Naive B cell (primary cell): ENCODE results near the gene ERN1. TPM values are rescaled to one million over a fixed set of nuclear protein-coding genes. Genes with fewer than 3 reads are reported as not detected.

Experiments
- ATAC-seq, 2 donors: fragments of 150-1000 bp; cut with Tn5 transposase; 2 replicates each; pipeline ENCODE4 v1.10.0; 2021; ENCODE audit warnings: low read depth in 2 of 2, mild to moderate bottlenecking in 2 of 2, moderate library complexity in 2 of 2
- DNase-seq: peaks from one replicate; pipeline ENCODE4 v3.0.0; 2022
- H3K27ac Mint-ChIP-seq, 6 donors: one replicate each; pipeline ENCODE4 v1.8.0; 2020 to 2022; ENCODE audit warnings: mild to moderate bottlenecking in 6 of 6, mixed read lengths in 6 of 6, moderate library complexity in 5 of 6, inconsistent platforms in 2 of 6
- H3K27me3 Mint-ChIP-seq, 3 donors: one replicate each; pipeline ENCODE4 v1.8.0; 2021 to 2022; ENCODE audit warnings: mixed read lengths in 3 of 3, mild to moderate bottlenecking in 1 of 3
- H3K36me3 Mint-ChIP-seq, 2 donors: one replicate each; pipeline ENCODE4 v1.8.0; 2020 to 2022; ENCODE audit warnings: mixed read lengths in 2 of 2, inconsistent platforms in 1 of 2, mild to moderate bottlenecking in 1 of 2
- H3K4me1 Mint-ChIP-seq, 3 donors: one replicate each; pipeline ENCODE4 v1.8.0; 2020 to 2022; ENCODE audit warnings: mixed read lengths in 3 of 3, inconsistent platforms in 1 of 3, mild to moderate bottlenecking in 1 of 3, moderate library complexity in 1 of 3
- H3K4me3 Mint-ChIP-seq, 8 donors: one replicate each; pipeline ENCODE4 v1.8.0; 2020 to 2022; ENCODE audit warnings: mild to moderate bottlenecking in 8 of 8, mixed read lengths in 8 of 8, moderate library complexity in 8 of 8, inconsistent platforms in 2 of 8
- H3K9me3 Mint-ChIP-seq, 7 donors: one replicate each; pipeline ENCODE4 v1.8.0; 2020 to 2022; ENCODE audit warnings: mixed read lengths in 7 of 7, mild to moderate bottlenecking in 5 of 7, inconsistent platforms in 2 of 7, moderate library complexity in 1 of 7
- polyA plus RNA-seq, 6 donors: library from polyadenylated mRNA; unstranded; fragments of 300-500 nt; fragmentation: Illumina TruSeq; gene quantifications; one replicate each; pipeline ENCODE4 v1.2.3, GENCODE V29; 2021; ENCODE audit warnings: low read depth in 6 of 6

Gene ERN1
- polyA plus RNA-seq, 6 donors from 2014 or later = 2.2 to 5.1 (median 4.2) TPM

- H3K4me3 Mint-ChIP-seq = no peak overlapping the region
Observed at GRCh38 chr17:64058621-64059020, 71.3 kb downstream of the ERN1 start.

DNA sequence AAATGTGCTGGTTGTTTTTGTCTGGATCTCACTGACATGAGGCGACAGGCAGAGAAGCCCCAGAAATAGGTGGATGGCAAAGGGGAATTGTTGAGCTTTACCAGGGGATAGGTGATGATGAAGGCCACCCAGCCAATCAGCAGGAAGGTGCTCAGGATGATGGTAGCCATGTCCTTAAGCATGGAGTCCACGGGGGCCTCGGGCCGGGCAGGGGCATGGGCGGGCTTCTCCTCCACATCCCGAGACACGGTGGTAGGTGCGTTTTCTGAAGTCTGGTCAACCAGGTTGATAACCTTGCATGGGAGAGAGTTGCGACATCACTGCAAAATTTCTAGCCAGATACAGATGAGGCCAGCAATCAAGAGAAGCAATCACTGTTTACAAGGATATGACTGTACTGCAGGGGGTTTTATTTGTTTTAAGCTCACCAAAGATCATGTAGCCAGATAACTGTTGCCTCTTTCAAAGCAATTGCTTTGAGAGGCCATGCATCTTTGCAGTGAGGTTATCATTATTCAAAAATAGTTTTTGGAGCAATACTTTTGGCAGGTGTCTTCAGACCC, 72.2 kb downstream of the ERN1 start:
- Mint-ChIP-seq H3K27ac (peak overlapping the region in 1 of 6 donors; percentile 64), H3K27me3 (no peaks in the 10 kb centered on the region), H3K4me3 (no peak overlapping the region), H3K4me1 (peaks cover 14 to 21% (median 17%) of the 10 kb centered on the region in 3 donors), H3K9me3 (no peaks in the 10 kb centered on the region), H3K36me3 (peaks cover 6 to 8% of the 10 kb centered on the region in 2 donors)
- ATAC-seq (no peak), DNase-seq (no peak)

More at GRCh38 chr17:64058621-64059020, 71.3 kb downstream of the ERN1 start:
- ATAC-seq (no peak), DNase-seq (no peak)
- H3K27me3 Mint-ChIP-seq = no peaks in the 10 kb centered on the region
- H3K27ac Mint-ChIP-seq = peak overlapping the region in 1 of 6 donors; percentile 6
- H3K36me3 Mint-ChIP-seq = peaks cover 6 to 8% of the 10 kb centered on the region in 2 donors
- peaks cover 22 to 29% (median 26%) of the 10 kb centered on the region in 3 donors for H3K4me1 Mint-ChIP-seq
- no peaks in the 10 kb centered on the region for H3K9me3 Mint-ChIP-seq

DNA sequence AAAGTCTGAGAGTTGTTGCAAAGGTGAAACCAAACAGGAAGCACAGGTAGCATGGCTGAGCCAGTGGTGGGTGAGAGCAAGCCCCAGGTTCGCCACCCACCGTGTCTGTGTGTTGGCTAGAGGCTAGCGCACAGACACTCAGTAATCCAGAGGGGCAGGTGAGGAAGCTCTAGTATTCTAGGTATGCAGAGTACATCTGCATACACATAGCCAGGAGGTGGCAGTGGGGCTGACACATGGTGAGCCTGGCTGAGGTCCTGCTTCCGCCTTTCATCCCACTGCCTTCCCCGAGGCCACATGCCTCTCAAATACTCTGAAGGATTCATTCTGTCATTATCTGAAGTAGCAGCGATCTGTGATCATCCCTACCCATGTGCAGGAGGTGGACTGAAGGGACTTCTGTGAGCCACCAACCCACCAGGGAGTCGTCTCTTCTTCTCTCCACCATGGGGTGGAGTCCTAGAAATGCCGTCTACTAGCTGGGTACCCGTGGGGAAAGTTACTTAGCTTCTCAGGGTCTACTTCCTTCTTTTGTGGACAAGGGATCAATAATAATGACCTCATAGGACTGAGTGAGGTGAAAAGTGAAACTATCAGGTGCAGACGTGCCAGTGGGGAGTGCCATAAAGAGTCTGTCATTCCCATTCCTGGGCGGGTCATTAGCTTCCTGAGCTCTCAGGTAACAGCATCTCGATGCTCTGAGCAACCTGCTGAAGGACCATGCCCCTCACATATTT, 73.5 kb downstream of the ERN1 start:
- Mint-ChIP-seq H3K36me3 (peaks cover 6 to 8% of the 10 kb centered on the region in 2 donors), H3K27ac (peak overlapping the region in 5 of 6 donors; percentile 38 to 80 (median 55)), H3K4me3 (peak overlapping the region in 2 of 8 donors; percentile 40 to 53), H3K9me3 (no peaks in the 10 kb centered on the region), H3K4me1 (peaks cover 11 to 21% (median 15%) of the 10 kb centered on the region in 3 donors), H3K27me3 (no peaks in the 10 kb centered on the region)
- ATAC-seq = peak; percentile 93 to 96
- peak; percentile 30 for DNase-seq

DNA sequence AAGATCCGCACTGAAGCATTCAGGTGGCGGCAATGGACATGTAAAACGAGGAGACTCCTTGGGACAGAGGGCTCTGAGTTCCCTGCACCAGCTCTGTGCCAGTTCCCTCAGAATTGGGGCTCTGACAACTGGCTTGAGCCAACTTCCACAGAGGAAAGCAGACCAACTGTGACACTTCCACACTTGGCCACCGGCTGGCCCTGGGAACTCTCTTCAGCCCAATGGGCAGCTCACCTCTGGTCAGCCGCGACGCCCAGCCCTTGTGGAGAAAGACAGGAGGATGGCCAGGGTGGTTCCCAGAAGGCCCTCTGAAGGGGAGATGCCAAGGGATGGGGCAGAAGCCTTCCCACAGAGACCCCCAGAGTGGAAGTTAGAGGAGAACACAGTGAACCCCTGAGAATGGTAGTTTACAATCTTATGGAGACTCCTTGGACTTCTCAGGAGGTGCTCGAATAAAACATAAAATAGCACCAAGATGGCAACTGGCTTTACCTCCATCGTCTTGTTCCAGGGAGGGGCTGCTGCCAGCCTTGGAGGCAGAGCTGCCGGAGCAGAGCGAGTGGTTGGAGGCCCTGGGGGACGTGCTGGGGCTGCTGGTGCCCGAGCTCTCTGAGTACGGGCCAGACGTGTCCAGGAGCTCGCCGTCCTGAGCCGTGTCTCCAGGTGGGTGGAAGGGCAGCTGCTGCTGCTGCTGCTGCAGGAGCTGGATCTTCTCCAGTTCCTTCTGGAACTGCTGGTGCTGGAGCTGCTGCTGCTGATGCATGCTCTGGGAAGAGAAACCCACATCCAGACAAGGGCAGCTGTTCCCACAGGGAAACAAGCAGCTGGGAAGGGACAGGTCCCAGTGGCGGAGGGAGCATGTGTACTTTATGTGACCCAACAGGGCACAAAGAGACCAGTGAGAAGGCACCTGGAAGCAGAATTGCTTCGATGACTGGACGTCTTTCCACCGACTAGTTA, 74.5 kb downstream of the ERN1 start:
- H3K4me1 Mint-ChIP-seq = peaks cover 17 to 26% (median 24%) of the 10 kb centered on the region in 3 donors
- H3K36me3 Mint-ChIP-seq = peaks cover 3 to 7% of the 10 kb centered on the region in 2 donors
- H3K4me3 Mint-ChIP-seq = no peak overlapping the region
- no peaks in the 10 kb centered on the region for H3K27me3 Mint-ChIP-seq
- no peak for ATAC-seq
- DNase-seq = no peak
- H3K27ac Mint-ChIP-seq = peak overlapping the region in 1 of 6 donors; percentile 69
- H3K9me3 Mint-ChIP-seq = no peaks in the 10 kb centered on the region

DNA sequence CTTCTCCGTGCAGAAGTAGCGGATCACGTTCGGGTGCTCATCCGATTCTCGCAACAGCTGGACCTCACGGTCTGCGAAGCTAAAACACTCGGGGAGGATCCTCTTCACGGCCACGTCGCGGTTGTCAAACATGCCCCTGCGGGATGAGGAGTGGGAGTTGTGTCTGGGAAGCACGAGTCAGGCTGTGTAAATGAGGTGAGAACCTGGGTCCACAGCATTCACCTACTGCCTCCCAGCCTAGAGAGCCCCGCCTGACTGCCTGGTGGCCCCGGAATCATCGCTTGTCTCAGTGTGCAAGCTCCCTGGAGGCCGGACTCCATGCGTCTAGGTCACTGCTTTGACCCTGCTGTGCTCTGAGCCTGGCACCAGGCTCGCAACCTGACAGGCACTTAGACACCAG, 75.6 kb downstream of the ERN1 start:
- Mint-ChIP-seq H3K4me1 (peaks cover 17 to 30% (median 24%) of the 10 kb centered on the region in 3 donors), H3K27ac (no peak overlapping the region), H3K27me3 (no peaks in the 10 kb centered on the region), H3K9me3 (peaks cover 0 to 2% (median 0%) of the 10 kb centered on the region in 7 donors), H3K36me3 (no peaks in the 10 kb centered on the region), H3K4me3 (no peak overlapping the region)
- DNase-seq (no peak), ATAC-seq (no peak)

DNA sequence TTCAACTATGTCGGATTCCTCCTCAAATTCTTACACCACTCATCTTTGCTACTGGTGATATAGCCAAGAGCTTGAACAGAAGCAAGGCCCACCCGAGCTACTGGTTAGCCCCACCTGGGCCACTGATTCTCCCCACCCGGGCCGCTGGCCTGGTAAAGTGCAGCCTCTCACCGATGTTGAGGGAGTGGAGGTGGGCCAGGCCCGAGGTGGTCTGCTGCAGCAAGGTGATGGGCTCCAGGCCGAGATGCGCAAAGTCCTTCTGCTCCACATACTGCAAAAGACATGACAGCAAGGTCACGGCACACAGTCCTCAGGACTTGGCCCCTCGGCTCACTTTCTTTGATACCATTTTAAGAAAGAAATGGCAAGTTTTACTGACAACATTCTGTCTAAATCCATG, 76.8 kb downstream of the ERN1 start:
- H3K9me3 Mint-ChIP-seq = peaks cover 0 to 2% (median 0%) of the 10 kb centered on the region in 7 donors
- H3K27me3 Mint-ChIP-seq = no peaks in the 10 kb centered on the region
- no peak for DNase-seq
- no peaks in the 10 kb centered on the region for H3K36me3 Mint-ChIP-seq
- H3K4me3 Mint-ChIP-seq = no peak overlapping the region
- no peak for ATAC-seq
- peaks cover 17 to 30% (median 24%) of the 10 kb centered on the region in 3 donors for H3K4me1 Mint-ChIP-seq
- H3K27ac Mint-ChIP-seq = no peak overlapping the region

DNA sequence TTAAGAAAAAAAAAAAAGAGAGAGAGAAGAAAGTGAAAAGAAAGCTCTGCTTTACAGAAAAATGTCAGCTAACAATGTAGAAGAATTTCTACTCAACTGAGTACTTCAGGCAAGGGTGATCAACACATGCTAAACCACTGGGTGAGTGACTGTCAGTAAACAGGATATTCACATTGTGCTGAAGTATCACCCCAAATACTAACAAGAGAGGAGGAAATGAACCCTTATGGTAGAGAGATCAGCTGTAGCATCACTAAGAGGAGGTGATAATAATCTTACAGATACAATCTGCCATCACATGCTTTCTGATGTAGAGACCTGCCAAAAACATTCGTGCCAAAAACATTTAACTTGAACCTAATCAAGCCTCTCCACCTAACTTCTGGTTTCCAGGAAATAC, 78.8 kb downstream of the ERN1 start:
- H3K9me3 Mint-ChIP-seq = peaks cover 0 to 2% (median 0%) of the 10 kb centered on the region in 7 donors
- no peak overlapping the region for H3K4me3 Mint-ChIP-seq
- peak overlapping the region in 3 of 6 donors; percentile 52 to 84 (median 67) for H3K27ac Mint-ChIP-seq
- DNase-seq = no peak
- no peaks in the 10 kb centered on the region for H3K27me3 Mint-ChIP-seq
- peak; percentile 85 for ATAC-seq
- H3K36me3 Mint-ChIP-seq = peaks cover 0 to 5% of the 10 kb centered on the region in 2 donors
- H3K4me1 Mint-ChIP-seq = peaks cover 12 to 18% (median 17%) of the 10 kb centered on the region in 3 donors

- H3K9me3 Mint-ChIP-seq = peaks cover 0 to 2% (median 0%) of the 10 kb centered on the region in 7 donors
- H3K27me3 Mint-ChIP-seq = no peaks in the 10 kb centered on the region
- peaks cover 10 to 16% (median 12%) of the 10 kb centered on the region in 3 donors for H3K4me1 Mint-ChIP-seq
- H3K4me3 Mint-ChIP-seq = no peak overlapping the region
- DNase-seq (no peak), ATAC-seq (no peak)
- H3K36me3 Mint-ChIP-seq = peaks cover 10 to 11% of the 10 kb centered on the region in 2 donors
- peak overlapping the region in 2 of 6 donors; percentile 11 to 86 for H3K27ac Mint-ChIP-seq
Observed at GRCh38 chr17:64048805-64049204, 81.1 kb downstream of the ERN1 start.

DNA sequence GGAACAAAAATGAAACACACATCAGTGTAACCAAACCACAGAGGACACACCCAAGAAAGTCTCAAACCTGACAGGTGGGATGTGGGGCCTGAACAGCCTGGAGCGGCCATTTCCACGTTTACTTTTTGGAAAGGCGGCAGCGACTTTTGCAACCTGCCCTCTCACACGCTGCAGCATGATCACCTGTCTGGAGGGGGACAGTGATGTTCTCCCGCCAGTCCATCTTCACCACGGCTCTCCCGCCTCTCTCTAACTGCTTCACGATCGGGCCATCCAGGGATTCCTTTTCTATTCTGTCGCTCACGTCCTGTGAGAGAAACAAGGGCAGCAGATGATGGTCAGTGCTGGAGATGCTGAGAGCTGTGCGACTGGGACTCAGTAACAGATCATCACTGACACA, 84.8 kb downstream of the ERN1 start:
- Mint-ChIP-seq H3K4me3 (no peak overlapping the region), H3K36me3 (peaks cover 11 to 17% of the 10 kb centered on the region in 2 donors), H3K9me3 (peaks cover 0 to 2% (median 0%) of the 10 kb centered on the region in 7 donors), H3K27ac (peak overlapping the region in 1 of 6 donors; percentile 36), H3K4me1 (peaks cover 0 to 4% (median 1%) of the 10 kb centered on the region in 3 donors), H3K27me3 (no peaks in the 10 kb centered on the region)
- no peak for DNase-seq
- ATAC-seq = no peak

DNA sequence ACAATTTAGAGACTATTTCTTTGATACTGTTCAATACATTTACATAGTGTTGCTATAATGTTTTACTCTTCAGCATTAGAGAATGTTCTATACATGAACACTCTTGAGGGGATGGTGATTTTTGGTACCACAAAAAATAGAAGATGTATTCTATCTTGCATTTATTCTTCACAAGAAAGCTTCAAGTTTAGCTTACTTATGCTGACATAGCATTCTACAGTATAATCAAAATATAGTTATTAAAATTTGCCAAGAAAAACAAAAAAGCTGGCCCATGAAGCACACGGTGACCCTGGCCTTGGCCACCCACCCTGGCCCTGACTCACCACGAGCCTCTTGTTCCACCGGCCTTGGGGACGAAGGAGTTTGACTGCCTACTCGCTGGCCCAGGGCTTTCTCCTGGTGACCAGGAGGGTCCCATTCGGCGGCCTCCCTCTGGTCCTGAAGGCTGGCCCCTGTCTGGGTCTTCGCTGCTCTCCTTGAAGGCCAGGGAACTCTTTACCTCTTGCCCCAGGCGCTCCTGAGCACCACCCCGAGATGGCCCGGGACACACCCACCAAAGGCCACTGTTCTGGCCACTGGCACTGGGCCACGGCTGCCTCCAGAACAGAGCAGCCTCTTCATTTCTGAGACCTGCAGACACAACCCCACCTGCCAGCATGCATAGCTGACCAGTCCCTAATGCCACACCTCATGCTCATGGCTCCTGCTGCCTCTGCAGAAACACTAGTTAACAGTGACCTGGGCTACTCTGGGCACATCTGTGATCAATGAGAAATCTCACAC, 87.1 kb downstream of the ERN1 start:
- Mint-ChIP-seq H3K4me3 (no peak overlapping the region), H3K36me3 (peaks cover 11 to 17% of the 10 kb centered on the region in 2 donors), H3K4me1 (no peaks in the 10 kb centered on the region), H3K9me3 (no peaks in the 10 kb centered on the region), H3K27ac (no peak overlapping the region), H3K27me3 (no peaks in the 10 kb centered on the region)
- DNase-seq = no peak
- no peak for ATAC-seq

DNA sequence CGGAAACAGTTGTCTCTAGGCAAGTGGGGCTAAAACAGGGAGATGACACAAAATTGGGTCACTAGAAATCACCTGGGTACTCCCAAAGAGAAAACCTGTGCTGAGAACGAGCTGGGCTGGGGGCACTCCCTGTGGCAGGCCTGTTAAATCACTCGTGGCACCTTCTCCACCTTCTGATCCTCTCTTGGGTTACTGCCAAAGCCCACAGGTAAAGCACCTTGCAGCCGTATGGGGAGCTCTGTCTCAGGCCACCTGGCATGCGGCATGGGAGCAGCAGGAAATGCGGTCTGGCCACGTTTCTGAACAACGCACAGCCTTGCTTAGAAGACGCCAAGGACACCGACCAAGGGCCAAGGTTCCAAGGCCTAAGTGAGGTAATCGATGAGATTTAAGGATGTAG, 88.0 kb downstream of the ERN1 start:
- DNase-seq (no peak), ATAC-seq (no peak)
- H3K27ac Mint-ChIP-seq = peak overlapping the region in 2 of 6 donors; percentile 54 to 57
- H3K36me3 Mint-ChIP-seq = peaks cover 11 to 17% of the 10 kb centered on the region in 2 donors
- no peak overlapping the region for H3K4me3 Mint-ChIP-seq
- H3K9me3 Mint-ChIP-seq = no peaks in the 10 kb centered on the region
- H3K27me3 Mint-ChIP-seq = no peaks in the 10 kb centered on the region
- H3K4me1 Mint-ChIP-seq = no peaks in the 10 kb centered on the region

DNA sequence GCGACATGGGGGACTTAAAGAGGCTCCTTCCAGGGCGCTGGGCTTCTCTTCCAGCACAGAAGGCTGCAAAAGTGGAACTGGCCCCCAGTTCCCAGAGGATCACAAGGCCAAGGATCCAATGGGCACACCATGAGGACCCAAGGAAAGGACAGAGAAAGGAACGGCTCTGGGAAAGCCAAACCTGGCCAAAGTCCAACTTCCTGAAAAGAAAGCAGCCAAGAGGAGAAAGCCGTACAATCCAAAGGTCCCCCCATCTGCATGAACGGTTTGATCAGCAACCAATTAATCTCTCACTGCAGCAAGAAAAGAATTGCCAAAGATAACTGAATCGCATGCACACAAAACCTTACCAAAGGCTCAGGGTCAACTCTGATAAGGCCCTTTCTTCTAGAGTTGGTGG, 89.7 kb downstream of the ERN1 start:
- Mint-ChIP-seq H3K9me3 (no peaks in the 10 kb centered on the region), H3K36me3 (peaks cover 6 to 10% of the 10 kb centered on the region in 2 donors), H3K4me1 (no peaks in the 10 kb centered on the region), H3K27me3 (no peaks in the 10 kb centered on the region), H3K27ac (no peak overlapping the region), H3K4me3 (no peak overlapping the region)
- no peak for ATAC-seq
- no peak for DNase-seq

- ATAC-seq = no peak
- no peaks in the 10 kb centered on the region for H3K9me3 Mint-ChIP-seq
- H3K27me3 Mint-ChIP-seq = no peaks in the 10 kb centered on the region
- H3K36me3 Mint-ChIP-seq = peaks cover 0 to 7% of the 10 kb centered on the region in 2 donors
- no peak overlapping the region for H3K27ac Mint-ChIP-seq
- DNase-seq = no peak
- H3K4me3 Mint-ChIP-seq = no peak overlapping the region
- H3K4me1 Mint-ChIP-seq = no peaks in the 10 kb centered on the region
Observed at GRCh38 chr17:64039106-64039400, 90.9 kb downstream of the ERN1 start.
